Stimulated activated CD8-positive, alpha-beta memory T cell treated with anti-CD3 and anti-CD28 coated beads, Interleukin-15, amount 100 ng/mL, for 24 hours (primary cell): ENCODE measurements around the gene SNCA.

Experiments
- DNase-seq: peaks from one replicate; pipeline ENCODE4 v3.0.0-alpha.2; 2020; ENCODE audit warnings: low read depth

Gene SNCA

GRCh38 chr4:89753601-89754066 is 83.3 kb downstream of the SNCA start:
- no peak for DNase-seq

DNA sequence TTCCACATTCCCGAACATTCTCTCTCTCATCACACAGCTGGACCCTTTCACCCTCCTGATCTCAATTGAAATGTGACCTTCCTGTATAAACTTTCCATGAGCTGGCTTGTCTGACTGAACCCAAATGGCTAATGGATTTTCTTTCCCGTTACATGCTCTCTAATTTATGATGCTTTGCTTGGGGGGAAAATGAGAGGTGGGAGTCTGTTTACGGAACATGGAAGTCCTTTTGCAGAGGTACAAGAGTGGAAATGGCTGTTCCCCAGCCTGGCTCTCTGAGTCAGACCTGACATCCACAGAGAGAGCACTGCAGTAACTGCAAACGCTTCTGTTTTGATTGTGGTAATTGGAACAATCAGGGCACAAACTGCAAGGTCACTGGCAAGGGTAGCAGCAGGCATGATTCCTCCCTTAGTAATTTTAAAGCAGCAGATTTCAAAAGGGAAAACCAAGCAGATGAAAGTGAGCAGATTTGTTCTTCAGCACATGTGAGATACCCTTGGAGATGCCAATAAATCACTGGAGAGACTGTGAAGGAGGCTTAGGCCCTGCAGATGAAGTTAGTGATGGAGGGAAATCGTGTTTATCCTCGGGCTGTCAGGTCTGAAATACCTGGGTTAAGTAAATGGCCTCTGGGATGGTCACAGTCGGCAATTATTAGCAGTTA is 83.9 kb downstream of the SNCA start:
- DNase-seq, result no peak

DNA sequence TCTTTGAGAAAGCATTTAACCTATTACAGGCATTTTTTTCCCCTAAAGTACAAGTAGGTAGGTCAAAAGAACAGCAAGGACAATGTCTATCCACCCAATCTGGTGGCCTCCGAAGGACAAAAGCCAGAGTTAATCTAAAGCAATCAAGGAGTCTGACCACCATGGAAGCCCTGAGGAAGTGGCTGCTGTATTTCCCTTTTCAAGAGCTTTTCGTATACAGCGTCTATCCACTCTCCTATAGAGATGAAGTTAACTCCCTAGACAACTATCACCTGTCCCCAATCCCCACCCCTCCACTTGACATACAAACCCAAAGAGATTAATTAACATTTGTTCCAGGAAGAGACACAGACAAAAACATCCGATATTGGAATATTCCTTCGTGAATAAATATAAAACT is 85.5 kb downstream of the SNCA start:
- DNase-seq, result no peak

- no peak for DNase-seq
Observed at GRCh38 chr4:89746377-89746776, 90.6 kb downstream of the SNCA start.

- DNase-seq, result no peak
Observed at GRCh38 chr4:89745708-89746107, 91.3 kb downstream of the SNCA start.

- no peak for DNase-seq
Observed at GRCh38 chr4:89744914-89745313, 92.0 kb downstream of the SNCA start.

DNA sequence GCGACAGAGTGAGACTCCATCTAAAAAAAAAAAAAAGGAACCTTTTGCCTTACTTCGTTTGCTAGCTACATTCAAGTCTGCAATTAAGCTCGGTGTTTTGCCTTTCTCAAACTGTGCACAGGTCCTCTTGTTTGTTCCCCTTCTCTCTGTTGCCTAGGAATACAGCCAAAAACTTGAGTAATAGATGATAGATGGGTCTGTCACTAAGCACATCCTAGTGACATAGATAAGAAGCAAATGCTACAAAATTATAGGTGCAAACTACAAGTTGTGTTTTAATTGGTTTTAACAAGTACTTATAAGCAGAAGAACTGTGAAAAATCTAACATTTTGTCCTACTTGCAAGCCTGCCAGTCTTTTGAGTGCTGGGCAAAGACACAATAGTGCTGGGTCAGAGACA is 95.2 kb downstream of the SNCA start:
- no peak for DNase-seq

- no peak for DNase-seq
Observed at GRCh38 chr4:89739311-89739988, 97.5 kb downstream of the SNCA start.

DNA sequence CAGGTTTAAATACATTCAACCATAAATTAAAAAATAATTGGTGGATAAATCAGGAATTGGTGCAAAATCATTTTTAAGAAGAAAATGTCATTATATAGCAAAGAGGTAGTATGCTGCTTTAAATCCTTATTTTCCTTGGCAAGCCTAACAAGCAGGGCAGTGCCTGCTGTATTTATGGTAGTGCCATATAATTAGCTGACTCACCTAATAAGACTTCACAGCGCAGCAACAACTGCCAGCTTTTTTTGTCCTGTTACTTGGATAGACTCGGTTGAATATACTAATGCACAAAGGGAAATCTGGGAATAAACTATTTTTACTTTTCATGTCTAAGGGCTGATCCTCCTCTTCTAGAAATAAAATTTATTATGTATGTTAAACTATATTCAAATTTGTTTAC is 99.1 kb downstream of the SNCA start:
- no peak for DNase-seq

DNA sequence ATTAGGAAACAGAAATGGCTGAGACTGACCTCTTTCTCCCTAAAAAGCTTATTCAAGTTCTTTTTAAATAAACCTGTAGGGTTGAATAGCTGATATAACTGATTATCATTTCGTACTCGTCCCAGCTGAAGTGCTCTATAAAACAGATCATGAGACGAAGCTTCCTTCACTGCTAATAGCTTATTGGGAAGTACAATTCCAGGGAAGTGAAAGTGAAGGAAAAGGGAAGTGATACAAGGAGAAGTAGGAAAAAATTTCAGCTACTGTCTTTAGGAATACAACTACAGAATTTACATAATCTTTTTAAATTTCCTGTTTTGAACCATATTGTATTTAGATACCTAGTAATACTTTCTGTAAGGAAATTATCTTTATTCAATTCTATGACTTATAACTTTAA is 103.0 kb downstream of the SNCA start:
- DNase-seq, result no peak

- no peak for DNase-seq
Observed at GRCh38 chr4:89727238-89727637, 109.7 kb downstream of the SNCA start.

GRCh38 chr4:89725268-89725667 is 111.7 kb downstream of the SNCA start:
- DNase-seq, result no peak

DNA sequence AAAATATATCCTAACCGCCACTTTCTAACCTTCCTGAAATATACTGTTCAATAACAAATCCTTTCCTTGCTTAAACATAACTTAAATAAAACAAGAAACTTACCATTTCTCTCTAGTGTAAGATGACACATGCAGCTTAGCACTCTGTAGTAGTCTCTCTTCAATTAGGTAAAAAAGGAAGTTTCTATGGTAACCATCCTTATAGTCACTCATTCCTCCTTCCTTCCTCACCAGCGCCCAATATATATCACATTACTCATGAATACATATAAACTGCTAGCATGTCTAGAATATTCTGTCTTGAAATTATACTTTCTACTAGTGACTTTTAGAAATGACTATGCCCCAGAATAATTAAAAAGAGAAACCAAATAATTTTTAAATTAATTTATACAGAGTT is 112.2 kb downstream of the SNCA start:
- no peak for DNase-seq

DNA sequence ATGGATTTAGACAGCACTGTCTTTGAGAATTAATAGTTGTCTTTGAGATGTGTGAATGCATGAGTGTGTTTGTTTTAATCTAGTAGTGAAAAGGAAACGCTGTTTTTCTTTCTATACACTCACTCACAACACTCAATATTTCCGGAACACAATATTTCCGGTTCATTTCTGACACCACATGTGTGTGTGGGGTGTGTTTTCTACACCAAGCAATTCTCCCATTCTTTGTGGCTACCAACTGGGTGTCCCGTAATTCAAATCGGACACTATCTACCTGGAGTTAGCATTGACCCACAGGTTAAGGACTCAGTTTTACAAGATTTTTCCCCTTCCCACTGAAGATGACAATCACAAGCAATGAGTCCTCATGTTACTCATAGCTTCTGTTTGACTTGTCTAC is 113.9 kb downstream of the SNCA start:
- DNase-seq, result no peak

GRCh38 chr4:89722517-89722916 is 114.4 kb downstream of the SNCA start:
- no peak for DNase-seq

DNA sequence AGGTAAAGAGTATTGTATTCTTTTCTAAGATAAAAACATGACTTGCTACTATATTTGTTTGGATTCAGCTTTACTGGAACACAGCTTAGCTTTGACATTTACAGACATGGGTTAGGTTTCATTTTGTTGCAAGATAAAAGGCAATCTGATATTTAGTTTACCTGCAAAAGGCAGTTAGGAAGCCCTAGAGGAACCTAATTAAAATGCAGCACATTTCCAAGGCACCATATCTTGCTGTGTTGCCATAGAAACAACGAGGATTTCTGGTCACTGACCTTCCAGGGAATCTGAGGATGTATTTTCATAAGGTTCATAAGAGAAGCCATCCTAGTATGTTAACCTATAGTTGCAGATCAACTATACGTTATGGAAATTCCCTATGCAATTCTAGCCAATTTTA is 116.0 kb downstream of the SNCA start:
- no peak for DNase-seq

GRCh38 chr4:89719536-89720090 is 117.3 kb downstream of the SNCA start:
- DNase-seq, result no peak

DNA sequence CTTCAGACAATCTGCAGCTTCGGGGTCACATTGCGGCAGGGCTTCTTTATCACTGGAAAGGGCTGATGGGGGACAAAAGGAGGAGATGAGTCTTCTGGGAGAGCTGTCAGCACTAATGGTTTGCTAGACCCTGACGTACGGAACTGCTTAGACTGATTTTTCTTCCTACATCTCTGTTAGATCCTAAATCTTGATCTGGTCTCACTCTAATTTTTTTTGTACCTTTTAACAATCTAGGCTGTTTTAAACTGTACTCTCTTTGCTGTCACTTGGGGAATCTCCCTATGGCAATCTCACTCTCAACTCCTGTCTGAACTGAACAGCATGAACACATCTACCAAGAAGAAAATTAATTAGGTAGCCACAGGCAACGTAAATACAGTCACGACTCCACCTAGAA is 120.1 kb downstream of the SNCA start:
- DNase-seq, result no peak

- no peak for DNase-seq
Observed at GRCh38 chr4:89715631-89716030, 121.3 kb downstream of the SNCA start.

GRCh38 chr4:89712827-89713226 is 124.1 kb downstream of the SNCA start:
- DNase-seq, result no peak

DNA sequence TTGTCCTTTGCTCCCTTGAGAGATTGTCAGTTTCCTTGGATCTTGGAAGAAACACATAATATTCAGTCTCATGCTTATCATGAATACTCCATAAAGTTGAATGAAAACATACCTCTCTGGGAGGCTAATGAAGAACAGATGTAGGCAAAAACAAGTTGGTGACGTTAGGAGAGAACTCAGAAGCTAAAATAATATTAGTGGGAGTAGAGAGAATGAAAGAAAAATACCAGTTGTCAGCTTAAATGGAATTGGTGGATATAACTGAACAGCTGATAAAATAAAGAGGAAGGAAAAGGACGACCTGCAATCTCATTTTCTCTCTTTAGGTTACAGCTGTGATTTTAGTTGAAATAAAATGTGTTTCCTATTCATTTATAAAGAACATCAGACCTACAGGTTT is 124.8 kb downstream of the SNCA start:
- no peak for DNase-seq

DNA sequence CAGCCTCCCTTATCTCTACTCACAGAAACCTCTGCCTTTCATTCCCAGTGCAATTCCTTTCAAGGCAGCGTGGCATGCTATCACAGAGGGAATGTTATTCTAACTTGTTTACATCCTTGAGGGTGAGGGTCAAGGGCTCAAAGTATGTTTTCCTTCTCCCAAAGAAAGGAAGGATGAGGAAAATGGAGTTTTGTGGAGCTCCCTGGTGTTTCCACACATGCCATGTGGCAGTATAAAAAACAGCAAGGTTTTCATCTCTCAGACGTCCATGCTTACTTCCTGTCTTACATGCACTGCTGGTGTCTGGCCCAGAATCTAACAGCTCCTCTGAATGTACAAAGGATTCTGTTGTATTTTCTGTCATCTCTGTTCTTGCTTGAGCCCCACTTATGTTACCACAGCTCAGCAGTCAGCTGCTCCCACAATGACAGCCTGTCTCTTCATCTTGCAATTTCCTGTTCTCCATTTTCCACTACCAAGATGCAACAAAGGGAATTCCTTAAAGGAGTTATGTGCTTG is 128.0 kb downstream of the SNCA start:
- DNase-seq, result no peak

DNA sequence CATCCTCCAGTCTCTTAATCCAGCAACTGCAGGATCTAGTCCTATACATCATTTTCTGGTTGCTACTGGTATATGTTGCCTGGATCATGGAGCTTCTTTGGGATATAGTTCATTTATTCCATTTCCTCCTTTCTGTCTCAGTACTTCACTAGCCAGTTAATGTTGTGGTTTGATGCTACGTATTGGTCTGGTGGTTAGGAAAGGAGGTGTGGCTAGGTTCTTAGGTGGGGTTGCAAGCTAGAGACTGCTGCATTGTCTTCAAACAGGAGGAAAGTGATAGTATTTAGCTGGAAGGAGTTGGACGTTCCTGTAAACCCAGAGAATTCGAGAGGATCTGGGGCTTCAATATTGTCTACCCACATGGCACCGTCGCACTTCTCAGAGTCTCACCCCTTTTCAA is 129.5 kb downstream of the SNCA start:
- no peak for DNase-seq
